Uterus (tissue), 2 donors: Measurements from ENCODE around the gene SPIRE1.

Experiments used
- CTCF ChIP-seq, 4 experiments: fragments of 200-600 bp in 2 of 4; fragments of 450-650 bp in 2 of 4; sonication (generic) in 2 of 4; IDR thresholded peaks; one replicate each; pipeline ENCODE4 v1.5.1; 2016 to 2019; ENCODE audit warnings: antibody characterized with exemption in 4 of 4, mild to moderate bottlenecking in 2 of 4, moderate library complexity in 1 of 4
- POLR2A ChIP-seq, 2 donors: fragments of 450-650 bp; IDR thresholded peaks; one replicate each; pipeline ENCODE4 v1.6.1; 2016; ENCODE audit warnings: antibody characterized with exemption in 2 of 2, mild to moderate bottlenecking in 1 of 2, moderate library complexity in 1 of 2

- no peak for TF ChIP-seq POLR2A (IDR thresholded peaks at IDR 0.05)
- no peak for TF ChIP-seq CTCF (IDR thresholded peaks at IDR 0.05)
Measured at GRCh38 chr18:12426924-12427323, 231.0 kb downstream of the SPIRE1 start.
